Measurements from ENCODE around the gene PI16.

Gene PI16

GRCh38 chr6:37005827-37006567 is 51.5 kb downstream of the PI16 start:
- DNase-seq, result no peak

DNA sequence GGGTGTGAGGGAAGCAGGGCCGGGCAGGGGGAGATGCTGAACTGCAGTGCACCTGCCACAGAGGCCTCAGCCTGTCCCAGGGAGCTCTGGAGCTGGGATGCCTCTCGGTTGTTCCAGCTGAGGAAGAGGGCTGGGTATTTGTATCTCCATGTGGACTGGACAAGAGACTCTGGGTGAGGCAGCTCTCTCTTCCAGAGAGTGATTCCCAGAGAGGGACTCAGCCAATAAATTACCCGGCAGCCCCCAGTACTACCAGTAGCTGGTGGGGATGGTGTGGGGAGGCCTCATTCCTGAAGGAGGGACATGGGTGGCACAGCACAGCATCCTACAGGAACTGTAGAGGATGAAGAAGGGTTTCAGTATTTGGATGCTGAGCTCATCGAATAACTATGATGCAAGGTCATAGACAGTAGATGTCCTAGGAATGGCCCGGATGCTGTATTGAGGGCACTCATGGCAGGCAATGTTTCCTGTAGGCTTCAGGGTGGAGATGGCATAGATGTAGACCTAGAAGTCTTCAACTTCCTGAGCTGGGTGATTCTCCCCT is 52.3 kb downstream of the PI16 start:
- no peak for DNase-seq

- DNase-seq, result no peak
Observed at GRCh38 chr6:37007340-37008043, 53.0 kb downstream of the PI16 start.

GRCh38 chr6:37008484-37009465 is 54.2 kb downstream of the PI16 start:
- DNase-seq, result no peak

- DNase-seq, result no peak
Observed at GRCh38 chr6:37010402-37010892, 55.9 kb downstream of the PI16 start.

DNA sequence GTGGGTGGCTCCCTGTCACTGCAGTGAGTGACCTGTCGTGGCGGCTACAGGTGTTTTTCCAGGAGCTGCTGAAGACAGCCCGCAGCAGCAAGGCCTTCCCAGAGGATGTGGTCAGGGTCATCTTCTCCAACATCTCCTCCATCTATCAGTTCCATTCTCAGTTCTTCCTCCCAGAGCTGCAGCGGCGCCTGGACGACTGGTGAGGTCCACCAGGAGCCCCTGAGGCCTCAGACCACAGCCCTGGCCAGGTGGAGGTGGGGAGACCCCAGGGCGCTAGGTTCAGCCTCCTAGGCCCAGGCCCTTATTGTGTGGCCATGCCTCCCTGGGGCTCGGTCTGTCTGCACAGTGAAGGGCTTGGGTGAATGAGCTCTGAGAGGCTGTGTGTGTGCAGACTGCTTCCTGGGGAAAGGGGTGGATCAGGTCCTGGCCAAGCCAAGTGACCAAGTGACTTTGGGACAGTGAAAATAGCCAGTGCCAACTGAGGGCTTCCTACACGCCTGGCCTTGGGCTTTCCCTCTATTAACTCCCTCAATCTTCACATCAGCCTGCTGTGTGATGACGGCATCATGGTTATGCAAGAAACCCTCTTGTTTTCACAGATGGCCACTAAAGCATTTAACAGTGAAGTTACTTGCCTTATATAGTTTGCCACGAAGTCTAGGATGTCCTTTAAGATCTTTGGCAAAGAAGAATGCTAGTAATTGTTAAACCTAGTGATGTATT is 57.3 kb downstream of the PI16 start:
- no peak for DNase-seq

DNA sequence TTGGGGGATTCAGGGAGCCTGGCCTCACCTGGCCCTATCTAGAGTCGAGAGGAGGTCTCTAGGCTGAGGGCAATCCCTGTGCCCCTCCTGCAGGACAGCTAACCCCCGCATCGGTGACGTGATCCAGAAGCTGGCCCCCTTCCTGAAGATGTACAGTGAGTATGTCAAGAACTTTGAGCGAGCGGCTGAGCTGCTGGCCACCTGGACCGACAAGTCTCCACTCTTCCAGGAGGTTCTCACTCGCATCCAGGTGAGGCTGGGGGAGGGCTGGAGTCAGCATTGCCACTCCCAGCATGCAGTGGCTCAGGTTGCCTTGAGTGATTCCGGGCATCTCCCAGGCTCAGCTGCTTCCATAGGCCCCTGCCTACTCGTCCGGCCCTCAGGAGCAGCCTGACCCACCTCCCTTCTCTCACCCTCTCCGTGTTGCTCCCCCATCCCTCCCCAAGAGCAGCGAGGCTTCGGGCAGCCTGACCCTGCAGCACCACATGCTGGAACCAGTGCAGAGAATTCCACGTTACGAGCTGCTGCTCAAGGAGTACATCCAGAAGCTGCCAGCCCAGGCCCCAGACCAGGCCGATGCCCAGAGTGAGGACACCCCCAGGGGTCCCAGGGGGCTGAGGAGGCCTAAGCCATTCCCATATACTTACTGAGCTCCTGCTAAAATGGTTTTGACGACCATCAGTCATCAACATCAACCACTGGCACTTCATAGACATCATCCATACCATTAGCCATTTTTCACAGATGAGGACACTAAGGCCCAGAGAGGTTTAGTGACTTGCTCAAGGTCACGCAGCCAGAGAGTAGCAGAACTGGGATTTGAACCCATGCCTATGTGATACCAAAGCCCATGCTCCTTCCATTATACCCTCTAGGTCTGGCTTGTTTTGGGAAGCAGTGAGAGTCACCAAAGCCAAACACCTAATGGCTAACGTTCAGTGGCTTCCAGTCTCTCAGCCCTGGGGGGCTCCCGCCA is 59.3 kb downstream of the PI16 start:
- DNase-seq, result no peak
